HEK293 (cell line): ENCODE data around the gene CA6.

Experiments
- CTCF ChIA-PET: fragments of 350-600 bp; formaldehyde crosslinking; extraction: SDS; loops from one replicate; lab custom pipeline; 2021; ENCODE audit warnings: antibody characterized with exemption; lab: Yijun Ruan, JAX
- POLR2A ChIA-PET: fragments of 300-600 bp; formaldehyde crosslinking; extraction: SDS; loops from one replicate; lab custom pipeline; 2020; ENCODE audit warnings: antibody characterized with exemption, inconsistent platforms; lab: Yijun Ruan, JAX
- H3K27ac ChIP-seq: fragments of 200-500 bp; sonication (Bioruptor generic); 2 replicates; pipeline ENCODE4 v1.5.1; 2014; ENCODE audit warnings: low read depth, low read length, control low read depth, inconsistent platforms; ENCODE audit errors: extremely low read depth
- H3K36me3 ChIP-seq, 2 experiments: fragments of 200-500 bp in 1 of 2; sonication (Bioruptor generic) in 1 of 2; 1 replicate in 1 of 2; 2 replicates in 1 of 2; pipeline ENCODE4 v1.5.1; 2014 to 2017; ENCODE audit warnings: inconsistent platforms in 2 of 2, low read length in 2 of 2; ENCODE audit not compliant: control insufficient read depth in 2 of 2, insufficient read depth in 1 of 2
- H3K4me1 ChIP-seq: fragments of 200-500 bp; sonication (Bioruptor generic); 2 replicates; pipeline ENCODE4 v1.5.1; 2014; ENCODE audit warnings: mild to moderate bottlenecking, low read length, inconsistent platforms; ENCODE audit not compliant: control insufficient read depth, insufficient read depth
- H3K4me3 ChIP-seq: 2 replicates; pipeline ENCODE4 v1.5.1; 2011; ENCODE audit warnings: low read depth, mild to moderate bottlenecking, control low read depth, low read length, moderate library complexity
- H3K9me3 ChIP-seq: fragments of 200-500 bp; sonication (Bioruptor generic); 2 replicates; pipeline ENCODE4 v1.5.1; 2014; ENCODE audit warnings: low read depth, low read length, inconsistent platforms; ENCODE audit not compliant: control insufficient read depth, insufficient read depth
- BCL6B ChIP-seq: fragments of 450-650 bp; formaldehyde crosslinking; IDR thresholded peaks from 2 replicates; pipeline ENCODE4 v1.5.1; 2017; ENCODE audit warnings: missing biosample characterization, missing genetic modification characterization
- GLIS1 ChIP-seq: fragments of 450-650 bp; formaldehyde crosslinking; IDR thresholded peaks from 2 replicates; pipeline ENCODE4 v1.5.1; 2016; ENCODE audit warnings: missing biosample characterization, missing genetic modification characterization
- HOXA7 ChIP-seq: sonication (generic); formaldehyde crosslinking; IDR thresholded peaks from 2 replicates; pipeline ENCODE4 v1.8.1; 2022; ENCODE audit warnings: missing genetic modification reagents, borderline replicate concordance
- IKZF3 ChIP-seq: fragments of 450-650 bp; IDR thresholded peaks from 2 replicates; pipeline ENCODE4 v1.5.0; 2018; ENCODE audit warnings: missing biosample characterization, mild to moderate bottlenecking, missing genetic modification characterization, moderate library complexity
- KLF8 ChIP-seq: fragments of 450-650 bp; formaldehyde crosslinking; IDR thresholded peaks from 2 replicates; pipeline ENCODE4 v1.5.1; 2016; ENCODE audit warnings: missing biosample characterization, missing genetic modification characterization
- SCRT2 ChIP-seq: fragments of 450-650 bp; formaldehyde crosslinking; IDR thresholded peaks from 2 replicates; pipeline ENCODE4 v1.5.1; 2016; ENCODE audit warnings: missing biosample characterization, missing genetic modification characterization
- SP7 ChIP-seq: fragments of 450-650 bp; formaldehyde crosslinking; IDR thresholded peaks from 2 replicates; pipeline ENCODE4 v1.5.1; 2016; ENCODE audit warnings: missing biosample characterization, missing genetic modification characterization
- YY2 ChIP-seq: fragments of 450-650 bp; formaldehyde crosslinking; IDR thresholded peaks from 2 replicates; pipeline ENCODE4 v1.5.1; 2016; ENCODE audit warnings: missing biosample characterization, missing genetic modification characterization
- ZBTB10 ChIP-seq: fragments of 450-650 bp; formaldehyde crosslinking; IDR thresholded peaks from 2 replicates; pipeline ENCODE4 v1.5.1; 2016; ENCODE audit warnings: missing biosample characterization, missing genetic modification characterization
- ZNF114 ChIP-seq: fragments of 450-650 bp; formaldehyde crosslinking; IDR thresholded peaks from 2 replicates; pipeline ENCODE4 v1.5.0; 2017; ENCODE audit warnings: missing biosample characterization, missing genetic modification characterization
- ZNF121 ChIP-seq: fragments of 450-650 bp; formaldehyde crosslinking; IDR thresholded peaks from 2 replicates; pipeline ENCODE4 v1.5.1; 2016; ENCODE audit warnings: missing biosample characterization, missing genetic modification characterization
- ZNF132 ChIP-seq: fragments of 450-650 bp; formaldehyde crosslinking; IDR thresholded peaks from 2 replicates; pipeline ENCODE4 v1.5.1; 2017; ENCODE audit warnings: missing biosample characterization, missing genetic modification characterization, borderline replicate concordance
- ZNF202 ChIP-seq: fragments of 450-650 bp; formaldehyde crosslinking; IDR thresholded peaks from 2 replicates; pipeline ENCODE4 v1.5.1; 2016; ENCODE audit warnings: missing biosample characterization, missing genetic modification characterization, borderline replicate concordance
- ZNF266 ChIP-seq: fragments of 450-650 bp; formaldehyde crosslinking; IDR thresholded peaks from 2 replicates; pipeline ENCODE4 v1.5.1; 2016; ENCODE audit warnings: missing biosample characterization, missing genetic modification characterization, low read depth
- ZNF292 ChIP-seq: fragments of 450-650 bp; formaldehyde crosslinking; IDR thresholded peaks from 2 replicates; pipeline ENCODE4 v1.5.1; 2016; ENCODE audit warnings: low read depth, missing biosample characterization, missing genetic modification characterization, borderline replicate concordance
- ZNF335 ChIP-seq: fragments of 450-650 bp; formaldehyde crosslinking; conservative IDR thresholded peaks from 2 replicates; pipeline ENCODE4 v1.5.1; 2016; ENCODE audit warnings: missing biosample characterization, missing genetic modification characterization
- ZNF341 ChIP-seq: fragments of 450-650 bp; formaldehyde crosslinking; IDR thresholded peaks from 2 replicates; pipeline ENCODE4; 2016; ENCODE audit warnings: low read depth, missing biosample characterization, missing genetic modification characterization
- ZNF366 ChIP-seq: fragments of 450-650 bp; formaldehyde crosslinking; conservative IDR thresholded peaks from 2 replicates; pipeline ENCODE4 v1.5.1; 2016; ENCODE audit warnings: missing biosample characterization, missing genetic modification characterization
- ZNF426 ChIP-seq: fragments of 450-650 bp; formaldehyde crosslinking; IDR thresholded peaks from 2 replicates; pipeline ENCODE4 v1.5.1; 2017; ENCODE audit warnings: missing biosample characterization, missing genetic modification characterization, mild to moderate bottlenecking, inconsistent platforms, moderate library complexity
- ZNF513 ChIP-seq: fragments of 450-650 bp; IDR thresholded peaks from 2 replicates; pipeline ENCODE4 v1.5.1; 2018; ENCODE audit warnings: missing biosample characterization, missing genetic modification characterization
- ZNF558 ChIP-seq: fragments of 450-650 bp; formaldehyde crosslinking; IDR thresholded peaks from 2 replicates; pipeline ENCODE4 v1.5.1; 2016; ENCODE audit warnings: missing biosample characterization, missing genetic modification characterization
- ZNF658 ChIP-seq: fragments of 450-650 bp; formaldehyde crosslinking; IDR thresholded peaks from 2 replicates; pipeline ENCODE4; 2016; ENCODE audit warnings: missing biosample characterization, missing genetic modification characterization
- ZNF692 ChIP-seq: fragments of 450-650 bp; formaldehyde crosslinking; IDR thresholded peaks from 2 replicates; pipeline ENCODE4 v1.5.1; 2016; ENCODE audit warnings: missing biosample characterization, missing genetic modification characterization
- ZNF747 ChIP-seq: fragments of 450-650 bp; formaldehyde crosslinking; IDR thresholded peaks from 2 replicates; pipeline ENCODE4 v1.5.1; 2016; ENCODE audit warnings: missing biosample characterization, missing genetic modification characterization
- ZNF76 ChIP-seq: fragments of 450-650 bp; formaldehyde crosslinking; IDR thresholded peaks from 2 replicates; pipeline ENCODE4; 2016; ENCODE audit warnings: low read depth, missing biosample characterization, missing genetic modification characterization, borderline replicate concordance

Gene CA6

GRCh38 chr1:8911416-8912309, 34.0 kb upstream of the CA6 start:
- Histone ChIP-seq H3K27ac (no peak overlapping the region), H3K4me1 (peaks cover 6% of the 10 kb centered on the region), H3K36me3 (no peaks in the 10 kb centered on the region), H3K4me3 (no peak overlapping the region), H3K9me3 (no peaks in the 10 kb centered on the region)
- peak; percentile 82 for TF ChIP-seq ZNF558
- TF ChIP-seq GLIS1: peak; percentile 80
- TF ChIP-seq KLF8: no peak
- TF ChIP-seq SP7 (tag by site-specific recombination): no peak
- TF ChIP-seq HOXA7 (CRISPR knock-in tag): no peak
- ChIA-PET CTCF (interaction anchor here (0.6 kb wide), 1 partner anchor 40 kb away, joined by 6 read pairs; no protein-coding TSS in a partner anchor), POLR2A (no interaction called here)

GRCh38 chr1:8913457-8913856, 32.2 kb upstream of the CA6 start:
- CTCF ChIA-PET: interaction anchor here (0.6 to 2.6 kb wide), 5 partner anchors 74 to 232 kb away, joined by 3 to 14 read pairs (median 9); no protein-coding TSS in a partner anchor
- no peak overlapping the region for H3K4me3 ChIP-seq
- no peaks in the 10 kb centered on the region for H3K9me3 ChIP-seq
- no peak overlapping the region for H3K27ac ChIP-seq
- no peak for TF ChIP-seq ZNF341 (tag by site-specific recombination)
- TF ChIP-seq ZNF266 (tag by site-specific recombination): no peak
- no peak for TF ChIP-seq ZNF121
- TF ChIP-seq ZNF366 (tag by site-specific recombination): no peak
- no peak for TF ChIP-seq ZBTB10 (tag by site-specific recombination)
- TF ChIP-seq YY2: no peak
- TF ChIP-seq BCL6B: no peak
- no peak for TF ChIP-seq ZNF658 (tag by site-specific recombination)
- TF ChIP-seq ZNF76 (tag by site-specific recombination): no peak
- no peak for TF ChIP-seq ZNF114
- peaks cover 6% of the 10 kb centered on the region for H3K4me1 ChIP-seq
- H3K36me3 ChIP-seq: no peaks in the 10 kb centered on the region
- POLR2A ChIA-PET: interaction anchor here (0.5 to 0.7 kb wide), 2 partner anchors 35 to 92 kb away, joined by 3 to 4 read pairs; partner anchors contain the start of gene ENO1

GRCh38 chr1:8914466-8914865, 31.2 kb upstream of the CA6 start:
- Histone ChIP-seq H3K36me3 (no peaks in the 10 kb centered on the region), H3K4me3 (no peak overlapping the region), H3K27ac (no peak overlapping the region), H3K9me3 (no peaks in the 10 kb centered on the region), H3K4me1 (peaks cover 6% of the 10 kb centered on the region)
- ChIA-PET CTCF (interaction anchor here (0.6 to 2.6 kb wide), 7 partner anchors 14 to 865 kb away, joined by 3 to 14 read pairs (median 4); no protein-coding TSS in a partner anchor), POLR2A (no interaction called here)
- no peak for TF ChIP-seq ZNF202 (tag by site-specific recombination)
- TF ChIP-seq ZNF335 (tag by site-specific recombination): no peak
- no peak for TF ChIP-seq ZNF426
- no peak for TF ChIP-seq ZNF692 (tag by site-specific recombination)
- TF ChIP-seq ZNF132: no peak
- TF ChIP-seq ZNF513: no peak
- no peak for TF ChIP-seq ZNF747 (tag by site-specific recombination)
- no peak for TF ChIP-seq SCRT2 (tag by site-specific recombination)
- TF ChIP-seq ZNF366 (tag by site-specific recombination): no peak
- no peak for TF ChIP-seq ZNF292 (tag by site-specific recombination)
- no peak for TF ChIP-seq ZNF658 (tag by site-specific recombination)
- TF ChIP-seq IKZF3: no peak
- no peak for TF ChIP-seq KLF8
